Measurements from ENCODE around the gene MYRF. TPM values are rescaled to one million over a fixed set of nuclear protein-coding genes. Genes with fewer than 3 reads are reported as not detected.

MYRF gene
- polyA plus RNA-seq, 2 donors: 0.18 to 1.3 TPM

DNA sequence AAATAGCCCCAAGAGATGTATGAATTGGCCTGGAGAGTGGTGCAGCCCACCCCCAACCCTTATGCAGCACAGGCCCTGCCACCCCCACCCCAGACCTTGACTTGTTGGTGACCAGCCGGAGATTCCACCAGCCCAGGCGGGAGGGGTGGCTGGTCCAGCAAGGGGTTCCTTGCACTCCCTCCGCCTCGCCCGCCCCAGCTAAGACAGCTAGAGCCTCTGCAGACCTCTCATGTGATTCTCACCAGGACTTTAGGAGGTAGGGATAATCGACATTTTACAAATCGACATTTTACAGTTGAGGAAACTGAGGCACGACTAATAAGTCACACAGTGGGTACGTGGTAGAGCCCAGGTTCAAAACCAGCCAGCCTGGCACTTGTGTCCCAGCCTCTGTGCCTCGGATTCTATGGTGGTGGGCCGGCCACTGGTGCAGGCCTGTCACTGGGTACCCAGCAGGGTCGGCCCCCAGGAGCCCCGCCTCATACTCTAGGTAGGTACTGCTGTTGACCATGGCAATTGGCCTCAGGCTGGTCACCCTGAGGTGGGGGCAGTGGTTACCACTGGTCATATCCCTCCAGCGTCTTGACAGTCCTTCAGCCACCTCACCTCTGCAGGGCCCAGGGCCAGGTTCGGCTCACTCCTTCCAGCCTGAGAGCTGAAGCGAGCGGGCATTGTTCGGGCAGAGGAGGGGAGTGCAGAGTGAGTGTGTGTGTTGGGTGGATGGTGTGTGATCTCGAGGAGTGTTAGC is 35.0 kb upstream of the MYRF start:
- no peaks in the 10 kb centered on the region for H3K27me3 ChIP-seq (ENCODE audit: control insufficient read depth in 1 of 2, insufficient read depth in 2 of 2, low read length in 2 of 2)
- WGBS, 2 donors: 89 to 91% methylated on average over 19 of the region's 19 CpGs
- no peaks in the 10 kb centered on the region for H3K9me3 ChIP-seq (ENCODE audit: control insufficient read depth in 2 of 2, insufficient read depth in 1 of 2, low read depth in 1 of 2, low read length in 1 of 2)
- peaks cover 0 to 4% of the 10 kb centered on the region in 2 donors for H3K4me1 ChIP-seq (ENCODE audit: control insufficient read depth in 2 of 2, insufficient read depth in 2 of 2, low read length in 1 of 2)
- H3K36me3 ChIP-seq (ENCODE audit: control insufficient read depth in 2 of 2, insufficient read depth in 2 of 2, low read length in 1 of 2): peaks cover 0 to 6% of the 10 kb centered on the region in 2 donors
- no peak overlapping the region for H3K4me3 ChIP-seq (ENCODE audit: low read depth in 1 of 2, low read length in 2 of 2)
- no peak overlapping the region for H3K27ac ChIP-seq (ENCODE audit: low read depth in 2 of 2, low read length in 1 of 2)

DNA sequence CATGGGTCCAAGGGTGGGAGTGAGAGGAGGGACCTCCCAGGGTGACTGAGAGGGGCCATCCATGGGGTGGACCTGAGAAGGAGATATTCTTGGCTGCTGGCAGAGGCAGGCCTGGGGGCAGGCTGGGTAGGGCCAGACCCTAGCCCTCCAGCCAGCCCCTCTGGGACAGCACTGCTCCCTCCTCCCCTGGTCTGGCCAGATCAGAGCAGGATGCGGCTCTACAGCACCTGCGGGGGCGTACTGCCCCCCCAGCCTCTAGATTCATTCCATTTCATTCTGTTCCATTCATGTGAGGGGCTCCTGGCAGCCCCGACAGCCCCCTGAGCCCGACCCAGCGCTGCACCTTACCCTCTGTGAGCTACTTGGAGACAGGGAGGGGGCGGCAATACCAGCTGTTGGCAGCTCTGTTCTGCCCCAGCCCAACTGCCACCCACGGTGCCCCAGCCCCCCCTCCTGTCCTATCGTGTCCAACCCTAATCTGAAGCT is 34.3 kb upstream of the MYRF start:
- H3K27ac ChIP-seq (ENCODE audit: low read depth in 2 of 2, low read length in 1 of 2): no peak overlapping the region
- H3K36me3 ChIP-seq (ENCODE audit: control insufficient read depth in 2 of 2, insufficient read depth in 2 of 2, low read length in 1 of 2): peaks cover 0 to 7% of the 10 kb centered on the region in 2 donors

DNA sequence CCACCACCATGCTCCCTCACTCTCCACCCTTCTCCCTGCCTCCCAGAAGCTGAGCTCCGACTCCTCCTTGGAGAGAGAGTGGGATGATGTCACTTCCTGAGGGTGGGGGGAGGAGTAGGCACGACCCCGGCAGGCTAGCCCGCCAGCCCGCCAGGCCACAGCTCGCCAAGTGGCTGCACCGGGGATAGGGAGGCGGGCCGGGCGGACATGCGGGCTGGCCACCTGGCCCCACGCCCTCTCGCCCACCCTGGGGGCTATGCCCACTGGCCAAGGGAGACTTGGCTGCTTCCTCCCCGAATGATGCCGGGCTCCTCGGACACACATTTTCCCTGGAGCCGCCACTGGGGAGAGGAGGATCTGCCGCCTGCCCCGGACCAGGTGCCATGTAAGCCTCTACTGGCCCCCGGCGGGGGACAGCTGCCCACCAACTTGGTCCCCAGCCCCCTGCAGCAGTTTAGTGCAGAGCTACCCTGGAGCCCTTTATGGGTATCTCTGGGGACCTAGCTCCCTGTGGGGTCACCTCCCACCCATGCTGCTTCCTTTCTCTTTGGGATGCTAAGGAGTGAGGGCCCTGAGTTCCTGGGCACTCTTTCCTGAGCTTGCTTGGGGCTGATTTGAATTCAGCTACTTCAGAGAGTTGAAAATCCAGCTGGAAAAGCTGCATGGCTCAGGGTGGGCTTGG is 33.7 kb upstream of the MYRF start:
- Histone ChIP-seq H3K9me3 (ENCODE audit: control insufficient read depth in 2 of 2, insufficient read depth in 1 of 2, low read depth in 1 of 2, low read length in 1 of 2) (no peaks in the 10 kb centered on the region), H3K36me3 (ENCODE audit: control insufficient read depth in 2 of 2, insufficient read depth in 2 of 2, low read length in 1 of 2) (peaks cover 0 to 10% of the 10 kb centered on the region in 2 donors), H3K4me1 (ENCODE audit: control insufficient read depth in 2 of 2, insufficient read depth in 2 of 2, low read length in 1 of 2) (peaks cover 0 to 2% of the 10 kb centered on the region in 2 donors), H3K27me3 (ENCODE audit: control insufficient read depth in 1 of 2, insufficient read depth in 2 of 2, low read length in 2 of 2) (no peaks in the 10 kb centered on the region), H3K4me3 (ENCODE audit: low read depth in 1 of 2, low read length in 2 of 2) (peak overlapping the region in 1 of 2 donors; percentile 18), H3K27ac (ENCODE audit: low read depth in 2 of 2, low read length in 1 of 2) (peak overlapping the region in 1 of 2 donors; percentile 18)
- 55 to 62% methylated on average over 18 to 21 of the region's 21 CpGs for WGBS, 2 donors

More for the DNA sequence above, 34.3 kb upstream of the MYRF start:
- Histone ChIP-seq H3K4me1 (ENCODE audit: control insufficient read depth in 2 of 2, insufficient read depth in 2 of 2, low read length in 1 of 2) (peaks cover 0 to 2% of the 10 kb centered on the region in 2 donors), H3K9me3 (ENCODE audit: control insufficient read depth in 2 of 2, insufficient read depth in 1 of 2, low read depth in 1 of 2, low read length in 1 of 2) (no peaks in the 10 kb centered on the region), H3K27me3 (ENCODE audit: control insufficient read depth in 1 of 2, insufficient read depth in 2 of 2, low read length in 2 of 2) (no peaks in the 10 kb centered on the region), H3K4me3 (ENCODE audit: low read depth in 1 of 2, low read length in 2 of 2) (no peak overlapping the region)
- WGBS, 2 donors: 41 to 57% methylated on average over 9 of the region's 9 CpGs

DNA sequence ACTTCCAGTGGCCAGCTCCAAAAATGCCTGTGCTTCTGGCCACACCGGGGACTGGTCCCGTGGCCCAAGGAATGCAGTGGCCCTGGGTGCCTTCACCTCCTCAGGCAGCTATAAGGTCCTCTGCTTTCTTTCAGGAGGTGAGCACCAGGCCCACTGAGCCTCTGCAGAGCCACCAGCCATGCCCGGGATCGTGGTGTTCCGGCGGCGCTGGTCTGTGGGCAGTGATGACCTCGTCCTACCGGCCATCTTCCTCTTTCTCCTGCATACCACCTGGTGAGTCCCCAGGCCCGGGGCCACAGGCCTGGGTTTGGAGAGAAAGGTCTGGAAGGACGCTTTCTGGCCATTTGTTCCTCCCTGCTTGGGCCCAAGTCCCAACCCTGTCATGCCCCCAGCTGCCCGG is 32.5 kb upstream of the MYRF start:
- Histone ChIP-seq H3K36me3 (ENCODE audit: control insufficient read depth in 2 of 2, insufficient read depth in 2 of 2, low read length in 1 of 2) (peaks cover 0 to 15% of the 10 kb centered on the region in 2 donors), H3K27me3 (ENCODE audit: control insufficient read depth in 1 of 2, insufficient read depth in 2 of 2, low read length in 2 of 2) (no peaks in the 10 kb centered on the region), H3K4me3 (ENCODE audit: low read depth in 1 of 2, low read length in 2 of 2) (no peak overlapping the region), H3K9me3 (ENCODE audit: control insufficient read depth in 2 of 2, insufficient read depth in 1 of 2, low read depth in 1 of 2, low read length in 1 of 2) (no peaks in the 10 kb centered on the region), H3K27ac (ENCODE audit: low read depth in 2 of 2, low read length in 1 of 2) (no peak overlapping the region), H3K4me1 (ENCODE audit: control insufficient read depth in 2 of 2, insufficient read depth in 2 of 2, low read length in 1 of 2) (peaks cover 0 to 5% of the 10 kb centered on the region in 2 donors)
- WGBS, 2 donors: 87 to 93% methylated on average over 12 of the region's 12 CpGs

DNA sequence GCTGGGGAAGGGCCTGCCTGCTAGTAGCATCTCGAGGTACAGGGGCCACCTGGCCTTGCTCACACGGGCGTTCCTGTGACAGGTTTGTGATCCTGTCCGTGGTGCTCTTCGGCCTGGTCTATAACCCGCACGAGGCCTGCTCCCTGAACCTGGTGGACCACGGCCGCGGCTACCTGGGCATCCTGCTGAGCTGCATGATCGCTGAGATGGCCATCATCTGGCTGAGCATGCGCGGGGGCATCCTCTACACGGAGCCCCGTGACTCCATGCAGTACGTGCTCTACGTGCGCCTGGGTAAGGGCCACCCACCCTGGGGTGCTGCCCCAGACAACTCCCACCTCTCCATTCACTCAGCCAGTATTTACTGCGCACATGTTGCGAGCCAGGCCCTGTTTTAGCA is 31.8 kb upstream of the MYRF start:
- 94% methylated on average over 20 of the region's 20 CpGs for WGBS, 2 donors
- Histone ChIP-seq H3K27ac (ENCODE audit: low read depth in 2 of 2, low read length in 1 of 2) (no peak overlapping the region), H3K4me1 (ENCODE audit: control insufficient read depth in 2 of 2, insufficient read depth in 2 of 2, low read length in 1 of 2) (peaks cover 0 to 7% of the 10 kb centered on the region in 2 donors), H3K4me3 (ENCODE audit: low read depth in 1 of 2, low read length in 2 of 2) (no peak overlapping the region), H3K36me3 (ENCODE audit: control insufficient read depth in 2 of 2, insufficient read depth in 2 of 2, low read length in 1 of 2) (peaks cover 0 to 15% of the 10 kb centered on the region in 2 donors), H3K27me3 (ENCODE audit: control insufficient read depth in 1 of 2, insufficient read depth in 2 of 2, low read length in 2 of 2) (no peaks in the 10 kb centered on the region), H3K9me3 (ENCODE audit: control insufficient read depth in 2 of 2, insufficient read depth in 1 of 2, low read depth in 1 of 2, low read length in 1 of 2) (no peaks in the 10 kb centered on the region)

DNA sequence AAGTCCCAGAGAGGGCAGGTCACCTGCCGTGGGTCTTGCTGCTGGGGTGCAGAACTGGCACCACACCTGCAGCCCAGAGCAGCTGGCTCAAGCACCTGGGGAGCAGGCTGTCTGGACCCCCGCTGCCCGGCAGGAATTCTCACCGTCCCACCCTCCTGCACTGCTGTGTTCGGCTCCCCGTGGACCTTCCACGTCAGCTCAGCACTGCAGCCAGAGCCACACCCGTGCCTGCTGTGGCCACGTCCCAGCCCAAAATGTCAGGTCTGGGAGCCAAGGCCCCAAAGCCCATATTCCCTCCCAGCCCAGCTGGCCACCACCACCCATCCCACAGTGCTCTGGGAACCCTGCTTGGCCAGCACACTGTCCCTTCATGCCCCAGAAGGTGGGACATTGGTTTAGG is 28.0 kb upstream of the MYRF start:
- Histone ChIP-seq H3K36me3 (ENCODE audit: control insufficient read depth in 2 of 2, insufficient read depth in 2 of 2, low read length in 1 of 2) (peaks cover 0 to 20% of the 10 kb centered on the region in 2 donors), H3K9me3 (ENCODE audit: control insufficient read depth in 2 of 2, insufficient read depth in 1 of 2, low read depth in 1 of 2, low read length in 1 of 2) (no peaks in the 10 kb centered on the region), H3K27me3 (ENCODE audit: control insufficient read depth in 1 of 2, insufficient read depth in 2 of 2, low read length in 2 of 2) (no peaks in the 10 kb centered on the region), H3K4me1 (ENCODE audit: control insufficient read depth in 2 of 2, insufficient read depth in 2 of 2, low read length in 1 of 2) (peaks cover 0 to 5% of the 10 kb centered on the region in 2 donors), H3K4me3 (ENCODE audit: low read depth in 1 of 2, low read length in 2 of 2) (no peak overlapping the region), H3K27ac (ENCODE audit: low read depth in 2 of 2, low read length in 1 of 2) (no peak overlapping the region)
- 87% methylated on average over 9 of the region's 9 CpGs for WGBS, 2 donors

DNA sequence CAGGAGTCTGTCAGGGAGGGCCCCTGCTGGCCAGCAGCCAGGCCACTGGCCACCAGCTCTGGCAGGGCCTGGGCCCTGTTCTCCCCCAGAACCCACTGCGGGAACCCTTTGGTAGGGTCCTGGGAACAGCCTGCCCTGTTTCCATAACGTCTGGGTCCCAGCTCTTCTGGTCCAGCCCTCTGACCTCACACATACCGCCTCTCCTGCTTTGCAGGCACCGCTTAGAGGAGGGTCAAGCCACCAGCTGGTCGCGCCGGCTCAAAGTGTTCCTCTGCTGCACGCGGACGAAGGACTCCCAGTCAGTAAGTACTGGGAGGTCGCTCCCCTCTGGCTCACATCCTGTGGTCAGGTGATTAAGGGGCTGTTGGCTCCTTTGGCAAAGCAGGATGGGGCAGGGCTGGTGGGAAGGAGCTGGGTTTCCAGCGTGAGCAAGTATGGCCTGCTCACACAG is 26.6 kb upstream of the MYRF start:
- peaks cover 0 to 12% of the 10 kb centered on the region in 2 donors for H3K4me1 ChIP-seq (ENCODE audit: control insufficient read depth in 2 of 2, insufficient read depth in 2 of 2, low read length in 1 of 2)
- H3K36me3 ChIP-seq (ENCODE audit: control insufficient read depth in 2 of 2, insufficient read depth in 2 of 2, low read length in 1 of 2): peaks cover 0 to 15% of the 10 kb centered on the region in 2 donors
- no peak overlapping the region for H3K27ac ChIP-seq (ENCODE audit: low read depth in 2 of 2, low read length in 1 of 2)
- 84 to 89% methylated on average over 12 of the region's 12 CpGs for WGBS, 2 donors
- H3K27me3 ChIP-seq (ENCODE audit: control insufficient read depth in 1 of 2, insufficient read depth in 2 of 2, low read length in 2 of 2): no peaks in the 10 kb centered on the region
- H3K9me3 ChIP-seq (ENCODE audit: control insufficient read depth in 2 of 2, insufficient read depth in 1 of 2, low read depth in 1 of 2, low read length in 1 of 2): no peaks in the 10 kb centered on the region
- H3K4me3 ChIP-seq (ENCODE audit: low read depth in 1 of 2, low read length in 2 of 2): no peak overlapping the region

DNA sequence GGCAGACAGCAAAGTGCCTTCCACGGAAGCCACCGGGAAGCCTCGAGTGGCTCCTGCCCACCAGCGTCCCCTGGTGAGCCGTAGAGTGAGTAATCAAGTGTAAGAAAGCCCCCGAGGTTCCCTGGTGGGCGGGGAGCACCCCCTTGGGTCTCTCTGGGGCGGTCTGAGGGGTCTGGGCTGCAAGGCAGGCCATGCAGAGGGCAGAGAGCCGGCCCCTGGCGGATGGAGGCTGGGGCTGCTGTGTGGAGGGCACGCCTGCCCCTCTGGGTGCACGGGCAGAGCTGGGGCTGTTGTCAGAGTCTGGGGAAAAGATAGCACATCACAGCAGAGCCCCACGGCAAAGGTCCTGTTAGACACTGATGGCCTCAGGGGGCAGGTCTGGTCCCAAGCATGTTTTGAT is 25.7 kb upstream of the MYRF start:
- Histone ChIP-seq H3K9me3 (ENCODE audit: control insufficient read depth in 2 of 2, insufficient read depth in 1 of 2, low read depth in 1 of 2, low read length in 1 of 2) (no peaks in the 10 kb centered on the region), H3K36me3 (ENCODE audit: control insufficient read depth in 2 of 2, insufficient read depth in 2 of 2, low read length in 1 of 2) (peaks cover 0 to 14% of the 10 kb centered on the region in 2 donors), H3K27ac (ENCODE audit: low read depth in 2 of 2, low read length in 1 of 2) (no peak overlapping the region), H3K4me3 (ENCODE audit: low read depth in 1 of 2, low read length in 2 of 2) (no peak overlapping the region), H3K4me1 (ENCODE audit: control insufficient read depth in 2 of 2, insufficient read depth in 2 of 2, low read length in 1 of 2) (peaks cover under 1 to 12% of the 10 kb centered on the region in 2 donors), H3K27me3 (ENCODE audit: control insufficient read depth in 1 of 2, insufficient read depth in 2 of 2, low read length in 2 of 2) (no peaks in the 10 kb centered on the region)
- WGBS, 2 donors: 85 to 91% methylated on average over 13 of the region's 13 CpGs

DNA sequence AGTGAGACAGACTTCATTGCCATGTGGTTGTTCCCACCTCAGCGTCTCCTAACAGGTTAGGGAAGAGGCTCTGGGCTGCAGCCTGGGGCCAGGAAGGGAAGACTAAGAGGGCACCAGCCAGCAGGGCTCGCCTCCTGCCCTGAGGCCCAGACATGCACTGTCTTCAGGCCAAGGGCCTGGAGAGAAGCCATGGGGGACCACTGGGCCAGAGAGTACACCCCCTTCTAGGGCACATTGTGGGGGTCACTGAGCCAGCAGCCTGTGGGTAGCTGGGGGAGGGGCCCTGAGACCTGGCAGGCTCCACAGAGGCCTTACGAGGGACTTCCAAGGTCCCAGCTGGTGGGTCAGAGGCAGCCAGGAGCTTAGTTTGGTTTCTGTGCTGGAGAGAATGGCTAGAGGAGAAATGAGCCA is 25.0 kb upstream of the MYRF start:
- H3K27me3 ChIP-seq (ENCODE audit: control insufficient read depth in 1 of 2, insufficient read depth in 2 of 2, low read length in 2 of 2): no peaks in the 10 kb centered on the region
- H3K36me3 ChIP-seq (ENCODE audit: control insufficient read depth in 2 of 2, insufficient read depth in 2 of 2, low read length in 1 of 2): peaks cover 0 to 14% of the 10 kb centered on the region in 2 donors
- 87 to 88% methylated on average over 3 of the region's 3 CpGs for WGBS, 2 donors
- H3K4me3 ChIP-seq (ENCODE audit: low read depth in 1 of 2, low read length in 2 of 2): no peak overlapping the region
- no peaks in the 10 kb centered on the region for H3K9me3 ChIP-seq (ENCODE audit: control insufficient read depth in 2 of 2, insufficient read depth in 1 of 2, low read depth in 1 of 2, low read length in 1 of 2)
- H3K27ac ChIP-seq (ENCODE audit: low read depth in 2 of 2, low read length in 1 of 2): no peak overlapping the region
- peaks cover 5 to 18% of the 10 kb centered on the region in 2 donors for H3K4me1 ChIP-seq (ENCODE audit: control insufficient read depth in 2 of 2, insufficient read depth in 2 of 2, low read length in 1 of 2)
